Hepatocyte (in vitro differentiated cells): ENCODE results near the gene LINGO1. TPM values are rescaled to one million over a fixed set of nuclear protein-coding genes. Genes with fewer than 3 reads are reported as not detected.

Source experiments
- DNase-seq: peaks from one replicate; pipeline ENCODE4 v3.0.0-alpha.2; 2016; ENCODE audit warnings: low spot score
- H2AFZ ChIP-seq: fragments of 200-600 bp; sonication (generic); 2 replicates; pipeline ENCODE4 v1.6.0; 2016; ENCODE audit warnings: antibody characterized with exemption, mild to moderate bottlenecking
- H3K27ac ChIP-seq: fragments of 200-600 bp; sonication (generic); 2 replicates; pipeline ENCODE4 v1.5.1; 2016; ENCODE audit warnings: mild to moderate bottlenecking
- H3K27me3 ChIP-seq: fragments of 200-600 bp; sonication (generic); 2 replicates; pipeline ENCODE4 v1.6.1; 2016
- H3K36me3 ChIP-seq: fragments of 200-600 bp; sonication (generic); replicated peaks from 2 replicates; pipeline ENCODE4 v1.5.1; 2016; ENCODE audit warnings: low read depth; ENCODE audit not compliant: insufficient read depth
- H3K4me1 ChIP-seq: fragments of 200-600 bp; sonication (generic); 2 replicates; pipeline ENCODE4 v1.5.1; 2016; ENCODE audit warnings: mild to moderate bottlenecking, moderate library complexity; ENCODE audit not compliant: insufficient read depth
- H3K4me2 ChIP-seq: fragments of 200-600 bp; sonication (generic); 2 replicates; pipeline ENCODE4 v1.6.0; 2016
- H3K4me3 ChIP-seq: fragments of 200-600 bp; sonication (generic); 2 replicates; pipeline ENCODE4 v1.5.1; 2016; ENCODE audit warnings: mild to moderate bottlenecking
- H3K79me2 ChIP-seq: fragments of 200-600 bp; sonication (generic); 2 replicates; pipeline ENCODE4 v1.6.0; 2017; ENCODE audit warnings: mild to moderate bottlenecking
- H3K9me2 ChIP-seq: fragments of 200-600 bp; sonication (generic); replicated peaks from 2 replicates; pipeline ENCODE4 v1.6.0; 2017; ENCODE audit warnings: mild to moderate bottlenecking; ENCODE audit not compliant: insufficient read depth
- H3K9me3 ChIP-seq: fragments of 200-600 bp; sonication (generic); 2 replicates; pipeline ENCODE4 v1.5.1; 2016; ENCODE audit warnings: low read depth, mild to moderate bottlenecking
- H4K20me1 ChIP-seq: fragments of 200-600 bp; sonication (generic); 2 replicates; pipeline ENCODE4 v1.6.0; 2016; ENCODE audit warnings: mild to moderate bottlenecking; ENCODE audit not compliant: insufficient read depth, poor library complexity, severe bottlenecking
- EZH2 ChIP-seq: fragments of 200-600 bp; sonication (generic); IDR thresholded peaks from 2 replicates; pipeline ENCODE4 v1.6.1; 2016; ENCODE audit warnings: antibody characterized with exemption, mild to moderate bottlenecking, borderline replicate concordance
- EZH2phosphoT487 ChIP-seq: fragments of 200-600 bp; sonication (generic); IDR thresholded peaks from one replicate; pipeline ENCODE4 v1.6.1; 2018; ENCODE audit warnings: antibody characterized with exemption, mild to moderate bottlenecking, low read depth, moderate library complexity; ENCODE audit not compliant: unreplicated experiment, severe bottlenecking
- WGBS: methylation state at CpG from one replicate; pipeline ENCODE4 v1.1.6; 2016; ENCODE audit warnings: low lambda C conversion rate; ENCODE audit errors: missing lambda C conversion rate; 5-methylcytosine and 5-hydroxymethylcytosine counted together
- polyA plus RNA-seq: library from polyadenylated mRNA; unstranded; fragments of >200 nt; fragmentation: Nextera tagmentation; extraction: Ambion mirVana; gene quantifications from 2 replicates; pipeline ENCODE4 v1.2.1, GENCODE V29; 2016
- total RNA-seq: library from RNA; depleted of rRNA; stranded (reverse); fragments of >200 nt; gene quantifications from 2 replicates; pipeline ENCODE4 v1.2.3, GENCODE V29; 2014
- TF ChIP-seq, protein P1 (sequence below): fragments of 200-600 bp; sonication (generic); IDR thresholded peaks from 2 replicates; pipeline ENCODE4 v1.5.1; 2016; ENCODE audit warnings: antibody characterized with exemption, mild to moderate bottlenecking; ENCODE audit not compliant: poor library complexity

The LINGO1 gene
- total and polyA plus RNA-seq, 2 experiments from 2014 or later: 4.3 to 5.1 TPM

DNA sequence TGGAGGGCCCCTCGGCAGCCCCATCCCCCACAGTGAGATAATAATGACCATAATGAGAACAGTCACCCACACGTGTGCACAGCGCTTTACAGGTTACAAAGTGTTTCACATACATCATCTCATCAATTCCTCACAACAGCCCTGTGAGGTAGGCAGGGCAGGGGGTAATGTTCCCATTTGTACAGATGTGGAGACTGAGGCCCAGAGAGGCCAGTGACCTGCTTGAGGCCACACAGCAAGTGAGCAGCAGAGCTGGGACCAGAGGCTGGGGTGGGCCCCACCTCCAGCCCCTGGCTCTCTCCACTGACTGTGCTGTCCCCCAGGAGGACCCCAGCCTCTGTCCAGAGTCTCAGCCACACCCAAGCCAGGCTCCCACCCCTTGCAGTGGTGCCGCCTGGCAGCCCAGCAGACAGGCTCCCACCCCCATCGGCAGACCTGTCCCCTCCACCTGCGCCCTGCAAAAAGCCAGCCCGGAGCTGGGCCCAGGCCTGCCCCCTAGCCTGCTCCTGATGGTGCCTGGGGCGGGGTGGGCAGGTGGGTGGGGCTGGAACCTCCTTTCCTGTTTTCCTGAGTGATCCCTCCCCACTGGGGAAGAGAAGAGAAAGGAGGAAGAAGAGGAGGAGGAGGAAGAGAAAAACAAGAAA lies 19.6 kb downstream of the LINGO1 start:
- no peak overlapping the region for H3K4me3 ChIP-seq
- no peak overlapping the region for H2AFZ ChIP-seq
- no peaks in the 10 kb centered on the region for H3K79me2 ChIP-seq
- H3K27me3 ChIP-seq: no peaks in the 10 kb centered on the region
- H3K4me1 ChIP-seq: no peaks in the 10 kb centered on the region
- TF ChIP-seq EZH2 (no peak), EZH2phosphoT487 (no peak)
- TF ChIP-seq, protein P1, sequence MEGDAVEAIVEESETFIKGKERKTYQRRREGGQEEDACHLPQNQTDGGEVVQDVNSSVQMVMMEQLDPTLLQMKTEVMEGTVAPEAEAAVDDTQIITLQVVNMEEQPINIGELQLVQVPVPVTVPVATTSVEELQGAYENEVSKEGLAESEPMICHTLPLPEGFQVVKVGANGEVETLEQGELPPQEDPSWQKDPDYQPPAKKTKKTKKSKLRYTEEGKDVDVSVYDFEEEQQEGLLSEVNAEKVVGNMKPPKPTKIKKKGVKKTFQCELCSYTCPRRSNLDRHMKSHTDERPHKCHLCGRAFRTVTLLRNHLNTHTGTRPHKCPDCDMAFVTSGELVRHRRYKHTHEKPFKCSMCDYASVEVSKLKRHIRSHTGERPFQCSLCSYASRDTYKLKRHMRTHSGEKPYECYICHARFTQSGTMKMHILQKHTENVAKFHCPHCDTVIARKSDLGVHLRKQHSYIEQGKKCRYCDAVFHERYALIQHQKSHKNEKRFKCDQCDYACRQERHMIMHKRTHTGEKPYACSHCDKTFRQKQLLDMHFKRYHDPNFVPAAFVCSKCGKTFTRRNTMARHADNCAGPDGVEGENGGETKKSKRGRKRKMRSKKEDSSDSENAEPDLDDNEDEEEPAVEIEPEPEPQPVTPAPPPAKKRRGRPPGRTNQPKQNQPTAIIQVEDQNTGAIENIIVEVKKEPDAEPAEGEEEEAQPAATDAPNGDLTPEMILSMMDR: no peak
- 89% methylated on average over 8 of the region's 8 CpGs for WGBS
- DNase-seq: no peak
- H3K9me2 ChIP-seq: no peaks in the 10 kb centered on the region
- H3K4me2 ChIP-seq: no peak overlapping the region
- no peaks in the 10 kb centered on the region for H3K9me3 ChIP-seq
- H3K27ac ChIP-seq: no peak overlapping the region
- no peaks in the 10 kb centered on the region for H4K20me1 ChIP-seq
- no peaks in the 10 kb centered on the region for H3K36me3 ChIP-seq

DNA sequence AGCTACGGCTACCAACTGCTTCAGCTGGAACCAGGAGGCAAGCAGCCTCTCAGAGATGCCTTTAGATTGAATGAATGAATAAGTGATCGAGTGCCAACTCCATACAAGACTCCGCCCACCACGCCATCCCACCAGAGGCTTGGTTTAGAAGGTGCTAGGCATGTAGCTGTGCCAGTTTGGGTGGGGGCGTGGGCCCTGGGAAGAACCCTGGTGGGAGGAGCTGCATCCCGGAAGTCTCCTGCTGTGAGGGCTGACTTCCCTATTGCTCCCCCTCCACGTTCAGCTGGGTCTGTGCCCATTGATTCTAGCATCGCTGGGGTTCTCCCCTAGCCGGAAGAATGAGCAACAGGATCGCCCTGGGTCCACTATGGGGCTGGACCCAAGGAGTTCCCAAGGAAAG lies 20.9 kb downstream of the LINGO1 start:
- Histone ChIP-seq H2AFZ (no peak overlapping the region), H3K79me2 (no peaks in the 10 kb centered on the region), H3K4me1 (peaks cover 10% of the 10 kb centered on the region), H3K4me3 (no peak overlapping the region), H3K27me3 (no peaks in the 10 kb centered on the region), H3K27ac (no peak overlapping the region), H3K36me3 (no peaks in the 10 kb centered on the region), H3K4me2 (no peak overlapping the region), H3K9me3 (no peaks in the 10 kb centered on the region), H3K9me2 (no peaks in the 10 kb centered on the region), H4K20me1 (no peaks in the 10 kb centered on the region)
- TF ChIP-seq EZH2 (no peak), EZH2phosphoT487 (no peak)
- TF ChIP-seq, protein P1: no peak
- no peak for DNase-seq
- 77% methylated on average over 10 of the region's 10 CpGs for WGBS

DNA sequence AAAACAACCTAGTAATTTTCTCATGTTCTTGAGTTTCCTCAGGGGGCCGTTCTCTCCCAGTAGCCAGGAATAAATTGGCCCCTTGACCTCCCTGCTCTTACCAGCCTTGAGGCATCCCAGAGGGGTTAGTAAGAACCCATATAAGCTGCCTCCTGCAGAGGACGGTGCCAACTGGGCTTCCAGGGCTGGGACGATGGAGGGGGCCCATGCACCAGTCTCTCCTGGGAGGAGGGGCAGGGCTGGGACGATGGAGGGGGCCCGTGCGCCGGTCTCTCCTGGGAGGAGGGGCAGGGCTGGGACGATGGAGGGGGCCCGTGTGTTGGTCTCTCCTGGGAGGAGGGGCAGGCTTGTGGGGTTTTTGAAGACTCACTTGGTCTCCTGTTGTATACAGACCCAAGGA lies 22.0 kb downstream of the LINGO1 start:
- H3K27ac ChIP-seq: no peak overlapping the region
- WGBS: 67% methylated on average over 8 of the region's 9 CpGs
- no peak overlapping the region for H3K4me2 ChIP-seq
- no peak for TF ChIP-seq EZH2
- TF ChIP-seq, protein P1: no peak
- no peak for TF ChIP-seq EZH2phosphoT487
- DNase-seq: no peak
- H3K36me3 ChIP-seq: no peaks in the 10 kb centered on the region
- H2AFZ ChIP-seq: no peak overlapping the region
- H3K9me3 ChIP-seq: no peaks in the 10 kb centered on the region
- H3K27me3 ChIP-seq: no peaks in the 10 kb centered on the region
- no peaks in the 10 kb centered on the region for H3K9me2 ChIP-seq
- H4K20me1 ChIP-seq: no peaks in the 10 kb centered on the region
- peaks cover 18% of the 10 kb centered on the region for H3K4me1 ChIP-seq
- no peaks in the 10 kb centered on the region for H3K79me2 ChIP-seq
- no peak overlapping the region for H3K4me3 ChIP-seq
